SW 1271 (cell line): ENCODE data around the gene TMEM245.
A peak's percentile ranks its signal among the peaks of the same experiment; 100 is the strongest.

ENCODE experiments used
- DNase-seq, 2 experiments: peaks; one replicate each; lab custom pipeline; 2025; lab: John Stamatoyannopoulos, UW

The TMEM245 gene

GRCh38 chr9:109022873-109023272 is 96.9 kb downstream of the TMEM245 start:
- DNase-seq: no peak

GRCh38 chr9:109020581-109021511 is 98.9 kb downstream of the TMEM245 start:
- DNase-seq: no peak

GRCh38 chr9:109020113-109020512 is 99.6 kb downstream of the TMEM245 start:
- DNase-seq: no peak

GRCh38 chr9:109019420-109019819 is 100.3 kb downstream of the TMEM245 start:
- no peak for DNase-seq

GRCh38 chr9:109017493-109017892 is 102.3 kb downstream of the TMEM245 start:
- no peak for DNase-seq

GRCh38 chr9:109017061-109017460 is 102.7 kb downstream of the TMEM245 start:
- no peak for DNase-seq

GRCh38 chr9:109016132-109016531 is 103.6 kb downstream of the TMEM245 start:
- no peak for DNase-seq

- no peak for DNase-seq
Observed at GRCh38 chr9:109014608-109015280, 105.0 kb downstream of the TMEM245 start.

GRCh38 chr9:109013679-109014607 is 105.8 kb downstream of the TMEM245 start:
- DNase-seq: no peak

GRCh38 chr9:109012876-109013678 is 106.7 kb downstream of the TMEM245 start, which contains the start of gene CTNNAL1:
Gene CTNNAL1 (minus strand): TSS chr9:109013499. CDS start chr9:109013442, 57 bp downstream.
- peak; percentile 55 to 88 for DNase-seq

- peak; percentile 51 to 88 for DNase-seq
Observed at GRCh38 chr9:109012009-109012875, 107.5 kb downstream of the TMEM245 start.

- no peak for DNase-seq
Observed at GRCh38 chr9:109011231-109011671, 108.5 kb downstream of the TMEM245 start.

- peak; percentile 43 to 77 for DNase-seq
Observed at GRCh38 chr9:109010746-109011145, 109.0 kb downstream of the TMEM245 start.

- DNase-seq: no peak
Observed at GRCh38 chr9:109005678-109006077, 114.1 kb downstream of the TMEM245 start.

GRCh38 chr9:109003116-109003515 is 116.6 kb downstream of the TMEM245 start:
- DNase-seq: no peak

GRCh38 chr9:109002141-109002540 is 117.6 kb downstream of the TMEM245 start:
- no peak for DNase-seq

GRCh38 chr9:109001275-109001676 is 118.5 kb downstream of the TMEM245 start:
- peak; percentile 59 to 74 for DNase-seq

GRCh38 chr9:108997112-108997511 is 122.6 kb downstream of the TMEM245 start:
- no peak for DNase-seq

GRCh38 chr9:108996643-108997042 is 123.1 kb downstream of the TMEM245 start:
- no peak for DNase-seq

GRCh38 chr9:108994695-108995094 is 125.1 kb downstream of the TMEM245 start:
- DNase-seq: no peak
